RWPE2 (cell line): ENCODE results near the gene SMAD3.
"Not testable (repeated sequence)": the region's sequence is repeated elsewhere in the genome, so short reads cannot be mapped to it uniquely, and the experiment has no call there.

Experiments
- ATAC-seq: fragments of 200-7000 bp; cut with Tn5 transposase; 3 replicates; pipeline ENCODE4 v1.9.1; 2021; ENCODE audit warnings: low read depth
- DNase-seq: peaks from one replicate; pipeline ENCODE4 v3.0.0-alpha.2; 2020; ENCODE audit warnings: low spot score
- H3K27ac ChIP-seq: fragments of 450-650 bp; 2 replicates; pipeline ENCODE4 v1.5.1; 2017; ENCODE audit warnings: mild to moderate bottlenecking; ENCODE audit not compliant: poor library complexity, severe bottlenecking
- H3K27me3 ChIP-seq: fragments of 250-450 bp; sonication (Bioruptor Pico); 2 replicates; pipeline ENCODE4 v1.5.1; 2021; ENCODE audit warnings: mild to moderate bottlenecking, moderate library complexity; ENCODE audit not compliant: insufficient read depth, poor library complexity, severe bottlenecking
- H3K36me3 ChIP-seq: fragments of 250-450 bp; sonication (Bioruptor Pico); 2 replicates; pipeline ENCODE4 v1.5.1; 2020; ENCODE audit warnings: low read depth, mild to moderate bottlenecking, moderate library complexity
- H3K4me1 ChIP-seq: fragments of 250-450 bp; sonication (Bioruptor Pico); 2 replicates; pipeline ENCODE4 v1.5.1; 2021; ENCODE audit warnings: mild to moderate bottlenecking, moderate library complexity; ENCODE audit not compliant: insufficient read depth, poor library complexity, severe bottlenecking
- H3K4me3 ChIP-seq: fragments of 250-450 bp; sonication (Bioruptor Pico); 2 replicates; pipeline ENCODE4 v1.5.1; 2021; ENCODE audit warnings: mild to moderate bottlenecking, moderate library complexity; ENCODE audit not compliant: severe bottlenecking
- H3K9me3 ChIP-seq: fragments of 250-450 bp; sonication (Bioruptor Pico); 2 replicates; pipeline ENCODE4 v1.5.1; 2021; ENCODE audit warnings: mild to moderate bottlenecking, moderate library complexity; ENCODE audit not compliant: severe bottlenecking
- CTCF ChIP-seq: fragments of 450-650 bp; IDR thresholded peaks from one replicate; pipeline ENCODE4 v1.5.1; 2017; ENCODE audit warnings: mild to moderate bottlenecking, moderate library complexity; ENCODE audit not compliant: poor library complexity, severe bottlenecking

Gene SMAD3

GRCh38 chr15:67070150-67070549 is 4.7 kb downstream of the SMAD3 start:
- Histone ChIP-seq H3K4me3 (no peak overlapping the region), H3K27me3 (no peaks in the 10 kb centered on the region), H3K4me1 (peaks cover 68% of the 10 kb centered on the region), H3K9me3 (no peaks in the 10 kb centered on the region), H3K36me3 (peaks cover 52% of the 10 kb centered on the region), H3K27ac (peak overlapping the region; percentile 75)
- DNase-seq (no peak), ATAC-seq (peak; percentile 20; the same call in 1 of the 3 replicates)
- no peak for TF ChIP-seq CTCF

DNA sequence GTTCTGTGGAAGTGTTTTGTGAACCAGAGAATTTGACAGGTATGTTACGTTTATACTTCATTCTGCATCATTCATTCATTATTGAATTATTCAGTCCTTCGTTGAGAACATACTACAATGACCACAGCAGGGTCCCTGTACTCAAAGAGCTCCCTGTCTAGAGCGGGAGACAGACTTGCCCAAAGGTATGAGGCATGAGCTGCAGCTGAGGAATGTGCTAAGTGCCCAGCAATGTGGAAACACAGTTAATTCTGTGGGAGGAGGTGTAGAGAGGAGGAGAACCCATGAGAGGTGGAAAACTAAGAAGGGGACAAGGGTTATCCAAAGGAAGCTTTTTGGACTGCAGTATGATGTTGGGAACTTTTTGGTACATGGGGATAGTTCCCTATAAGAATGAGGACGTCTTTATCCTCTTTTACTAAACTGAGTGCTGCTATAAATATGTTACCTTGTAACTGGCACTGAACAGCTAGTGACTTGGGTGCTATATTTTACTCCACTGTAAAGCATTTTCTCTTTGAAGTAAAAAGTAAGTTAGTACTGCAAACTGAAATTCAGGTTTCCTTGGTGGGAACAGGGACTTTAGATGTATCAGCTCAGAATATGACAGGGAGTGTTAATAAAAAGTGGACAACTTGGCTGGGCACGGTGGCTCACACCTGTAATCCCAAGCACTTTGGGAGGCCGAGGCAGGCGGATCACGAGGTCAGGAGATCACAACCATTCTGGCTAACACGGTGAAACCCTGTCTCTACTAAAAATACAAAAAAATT is 5.7 kb downstream of the SMAD3 start:
- ATAC-seq, result no peak
- Histone ChIP-seq H3K4me3 (no peak overlapping the region), H3K36me3 (peaks cover 59% of the 10 kb centered on the region), H3K9me3 (no peaks in the 10 kb centered on the region), H3K27ac (peak overlapping the region; percentile 75), H3K4me1 (peaks cover 77% of the 10 kb centered on the region), H3K27me3 (no peaks in the 10 kb centered on the region)
- TF ChIP-seq CTCF, result no peak
- DNase-seq, result no peak

DNA sequence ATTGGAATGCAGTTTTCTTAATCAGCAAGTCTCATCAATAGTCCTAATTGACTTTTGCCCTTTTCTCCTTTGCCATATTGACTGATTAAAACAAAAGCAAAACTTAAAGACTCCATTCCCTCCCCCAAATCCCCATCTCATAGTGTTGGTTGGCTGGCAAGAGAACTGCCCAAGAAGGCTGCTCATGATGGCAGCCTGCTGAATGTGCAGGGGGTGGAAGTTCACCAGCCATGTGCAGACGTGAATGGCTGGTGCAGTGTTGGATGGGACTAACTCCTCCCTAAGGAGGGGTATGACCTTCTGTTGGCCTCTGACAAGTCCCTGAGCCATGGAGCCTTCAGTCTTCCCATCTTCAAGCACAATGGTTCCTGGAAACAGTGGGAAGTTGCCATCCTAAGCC is 7.0 kb downstream of the SMAD3 start:
- no peaks in the 10 kb centered on the region for H3K9me3 ChIP-seq
- peaks cover 71% of the 10 kb centered on the region for H3K36me3 ChIP-seq
- H3K4me1 ChIP-seq, result peaks cover 90% of the 10 kb centered on the region
- H3K27me3 ChIP-seq, result no peaks in the 10 kb centered on the region
- H3K27ac ChIP-seq, result peak overlapping the region; percentile 54
- DNase-seq, result no peak
- H3K4me3 ChIP-seq, result no peak overlapping the region
- ATAC-seq, result no peak
- TF ChIP-seq CTCF, result no peak

DNA sequence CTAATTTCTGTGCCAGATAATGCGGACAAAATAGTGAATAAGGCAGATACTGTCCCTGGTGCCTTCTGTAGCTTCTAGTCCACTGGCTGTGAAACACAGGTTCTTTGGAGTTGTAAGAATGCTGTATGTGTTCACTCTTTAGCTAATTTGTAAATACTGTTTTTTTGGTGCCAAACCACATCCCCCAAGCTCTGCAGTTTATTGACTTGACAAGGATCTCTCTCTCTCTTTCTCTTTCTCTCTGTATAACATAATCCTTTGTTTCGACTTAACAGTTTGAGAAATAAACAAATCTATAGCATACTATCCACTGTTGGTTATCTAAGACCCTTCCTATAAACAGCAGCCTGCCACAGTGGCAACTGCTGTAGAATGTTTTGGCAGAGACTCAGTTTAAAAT is 7.6 kb downstream of the SMAD3 start:
- Histone ChIP-seq H3K36me3 (peaks cover 73% of the 10 kb centered on the region), H3K4me1 (peaks cover 95% of the 10 kb centered on the region), H3K9me3 (no peaks in the 10 kb centered on the region), H3K27ac (peak overlapping the region; percentile 54), H3K27me3 (no peaks in the 10 kb centered on the region), H3K4me3 (no peak overlapping the region)
- DNase-seq (no peak), ATAC-seq (no peak)
- TF ChIP-seq CTCF, result no peak

GRCh38 chr15:67074886-67075229 is 9.5 kb downstream of the SMAD3 start:
- Histone ChIP-seq H3K27ac (peak overlapping the region; percentile 54), H3K27me3 (no peaks in the 10 kb centered on the region), H3K36me3 (peaks cover 86% of the 10 kb centered on the region), H3K4me3 (no peak overlapping the region), H3K9me3 (no peaks in the 10 kb centered on the region), H3K4me1 (peaks cover 88% of the 10 kb centered on the region)
- ATAC-seq, result no peak
- TF ChIP-seq CTCF, result no peak
- no peak for DNase-seq

- Histone ChIP-seq H3K36me3 (peaks cover 86% of the 10 kb centered on the region), H3K27ac (peak overlapping the region; percentile 54), H3K4me1 (peaks cover 88% of the 10 kb centered on the region)
- H3K9me3 ChIP-seq, ATAC-seq, DNase-seq, H3K27me3 ChIP-seq, H3K4me3 ChIP-seq: not testable (repeated sequence)
Observed at GRCh38 chr15:67075555-67076135, 10.2 kb downstream of the SMAD3 start.
